ENCODE results near the gene ERC1.

- no peak for TF ChIP-seq GATA3 (IDR thresholded peaks at IDR 0.05; ENCODE audit: low read depth, low read length)
- TF ChIP-seq GATA2 (IDR thresholded peaks at IDR 0.05; ENCODE audit: low read depth, low read length), result no peak
These were observed 276.2 kb downstream of the ERC1 start for GRCh38 chr12:1267243-1267642.
